HEK293 (cell line): ENCODE measurements around the gene ISCU.

ENCODE experiments used
- ZNF76 ChIP-seq: fragments of 450-650 bp; formaldehyde crosslinking; IDR thresholded peaks from 2 replicates; pipeline ENCODE4; 2016; ENCODE audit warnings: low read depth, missing biosample characterization, missing genetic modification characterization, borderline replicate concordance
- ZNF777 ChIP-seq: fragments of 450-650 bp; formaldehyde crosslinking; IDR thresholded peaks from 2 replicates; pipeline ENCODE4 v1.5.1; 2017; ENCODE audit warnings: missing biosample characterization, missing genetic modification characterization, borderline replicate concordance
- ZNF791 ChIP-seq: fragments of 450-650 bp; formaldehyde crosslinking; IDR thresholded peaks from 2 replicates; pipeline ENCODE4 v1.5.1; 2016; ENCODE audit warnings: missing biosample characterization, missing genetic modification characterization
- TF ChIP-seq, protein P1 (sequence below): fragments of 450-650 bp; formaldehyde crosslinking; IDR thresholded peaks from 2 replicates; pipeline ENCODE4 v1.5.1; 2016; ENCODE audit warnings: missing biosample characterization, missing genetic modification characterization
- TF ChIP-seq, protein P2 (sequence below): fragments of 450-650 bp; formaldehyde crosslinking; IDR thresholded peaks from 2 replicates; pipeline ENCODE4 v1.5.1; 2016; ENCODE audit warnings: missing biosample characterization, missing genetic modification characterization, low read depth

DNA sequence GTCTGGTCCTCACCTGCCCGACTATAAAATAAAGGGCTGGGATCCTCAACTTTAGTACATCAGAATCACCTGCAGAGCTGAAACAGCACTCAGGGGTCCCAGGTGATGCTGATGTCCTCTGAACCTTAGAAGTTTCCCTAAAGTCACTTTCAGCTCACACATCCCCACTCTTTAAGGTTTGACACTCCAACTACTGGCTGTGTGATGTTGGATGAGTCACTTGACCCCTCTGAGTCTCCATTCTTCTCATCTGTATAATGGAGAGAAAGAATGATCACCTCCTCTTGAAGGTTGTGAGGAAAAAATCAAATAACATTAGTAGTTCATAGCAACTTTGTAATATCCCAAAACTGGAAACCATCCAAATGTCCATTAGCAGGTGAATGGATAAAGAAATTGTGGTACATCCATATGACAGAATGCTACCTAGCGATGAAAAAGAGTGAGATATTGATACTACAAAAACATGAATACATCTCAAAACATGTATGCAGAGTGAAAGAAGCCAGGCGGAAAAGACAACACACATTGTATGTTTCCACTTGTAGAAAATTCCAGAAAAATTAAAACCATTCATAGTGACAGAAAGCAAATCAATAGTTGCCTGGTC lies 22.2 kb downstream of the ISCU start:
- TF ChIP-seq ZNF791 (tag by site-specific recombination) (no peak), ZNF76 (tag by site-specific recombination) (no peak), ZNF777 (tag by site-specific recombination) (no peak)
- TF ChIP-seq, protein P1, sequence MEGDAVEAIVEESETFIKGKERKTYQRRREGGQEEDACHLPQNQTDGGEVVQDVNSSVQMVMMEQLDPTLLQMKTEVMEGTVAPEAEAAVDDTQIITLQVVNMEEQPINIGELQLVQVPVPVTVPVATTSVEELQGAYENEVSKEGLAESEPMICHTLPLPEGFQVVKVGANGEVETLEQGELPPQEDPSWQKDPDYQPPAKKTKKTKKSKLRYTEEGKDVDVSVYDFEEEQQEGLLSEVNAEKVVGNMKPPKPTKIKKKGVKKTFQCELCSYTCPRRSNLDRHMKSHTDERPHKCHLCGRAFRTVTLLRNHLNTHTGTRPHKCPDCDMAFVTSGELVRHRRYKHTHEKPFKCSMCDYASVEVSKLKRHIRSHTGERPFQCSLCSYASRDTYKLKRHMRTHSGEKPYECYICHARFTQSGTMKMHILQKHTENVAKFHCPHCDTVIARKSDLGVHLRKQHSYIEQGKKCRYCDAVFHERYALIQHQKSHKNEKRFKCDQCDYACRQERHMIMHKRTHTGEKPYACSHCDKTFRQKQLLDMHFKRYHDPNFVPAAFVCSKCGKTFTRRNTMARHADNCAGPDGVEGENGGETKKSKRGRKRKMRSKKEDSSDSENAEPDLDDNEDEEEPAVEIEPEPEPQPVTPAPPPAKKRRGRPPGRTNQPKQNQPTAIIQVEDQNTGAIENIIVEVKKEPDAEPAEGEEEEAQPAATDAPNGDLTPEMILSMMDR (tag by site-specific recombination), result no peak
- TF ChIP-seq, protein P2, sequence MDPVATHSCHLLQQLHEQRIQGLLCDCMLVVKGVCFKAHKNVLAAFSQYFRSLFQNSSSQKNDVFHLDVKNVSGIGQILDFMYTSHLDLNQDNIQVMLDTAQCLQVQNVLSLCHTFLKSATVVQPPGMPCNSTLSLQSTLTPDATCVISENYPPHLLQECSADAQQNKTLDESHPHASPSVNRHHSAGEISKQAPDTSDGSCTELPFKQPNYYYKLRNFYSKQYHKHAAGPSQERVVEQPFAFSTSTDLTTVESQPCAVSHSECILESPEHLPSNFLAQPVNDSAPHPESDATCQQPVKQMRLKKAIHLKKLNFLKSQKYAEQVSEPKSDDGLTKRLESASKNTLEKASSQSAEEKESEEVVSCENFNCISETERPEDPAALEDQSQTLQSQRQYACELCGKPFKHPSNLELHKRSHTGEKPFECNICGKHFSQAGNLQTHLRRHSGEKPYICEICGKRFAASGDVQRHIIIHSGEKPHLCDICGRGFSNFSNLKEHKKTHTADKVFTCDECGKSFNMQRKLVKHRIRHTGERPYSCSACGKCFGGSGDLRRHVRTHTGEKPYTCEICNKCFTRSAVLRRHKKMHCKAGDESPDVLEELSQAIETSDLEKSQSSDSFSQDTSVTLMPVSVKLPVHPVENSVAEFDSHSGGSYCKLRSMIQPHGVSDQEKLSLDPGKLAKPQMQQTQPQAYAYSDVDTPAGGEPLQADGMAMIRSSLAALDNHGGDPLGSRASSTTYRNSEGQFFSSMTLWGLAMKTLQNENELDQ (tag by site-specific recombination), result no peak
